ENCODE measurements around the gene HOMEZ. TPM values are rescaled to one million over a fixed set of nuclear protein-coding genes. Genes with fewer than 3 reads are reported as not detected.
"Not testable (repeated sequence)": the region's sequence is repeated elsewhere in the genome, so short reads cannot be mapped to it uniquely, and the experiment has no call there.

HOMEZ gene, protein sequence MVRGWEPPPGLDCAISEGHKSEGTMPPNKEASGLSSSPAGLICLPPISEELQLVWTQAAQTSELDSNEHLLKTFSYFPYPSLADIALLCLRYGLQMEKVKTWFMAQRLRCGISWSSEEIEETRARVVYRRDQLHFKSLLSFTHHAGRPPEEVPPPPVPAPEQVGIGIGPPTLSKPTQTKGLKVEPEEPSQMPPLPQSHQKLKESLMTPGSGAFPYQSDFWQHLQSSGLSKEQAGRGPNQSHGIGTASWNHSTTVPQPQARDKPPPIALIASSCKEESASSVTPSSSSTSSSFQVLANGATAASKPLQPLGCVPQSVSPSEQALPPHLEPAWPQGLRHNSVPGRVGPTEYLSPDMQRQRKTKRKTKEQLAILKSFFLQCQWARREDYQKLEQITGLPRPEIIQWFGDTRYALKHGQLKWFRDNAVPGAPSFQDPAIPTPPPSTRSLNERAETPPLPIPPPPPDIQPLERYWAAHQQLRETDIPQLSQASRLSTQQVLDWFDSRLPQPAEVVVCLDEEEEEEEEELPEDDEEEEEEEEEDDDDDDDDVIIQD
- 10.3 and 10.9 TPM in 2 replicates for total RNA-seq

DNA sequence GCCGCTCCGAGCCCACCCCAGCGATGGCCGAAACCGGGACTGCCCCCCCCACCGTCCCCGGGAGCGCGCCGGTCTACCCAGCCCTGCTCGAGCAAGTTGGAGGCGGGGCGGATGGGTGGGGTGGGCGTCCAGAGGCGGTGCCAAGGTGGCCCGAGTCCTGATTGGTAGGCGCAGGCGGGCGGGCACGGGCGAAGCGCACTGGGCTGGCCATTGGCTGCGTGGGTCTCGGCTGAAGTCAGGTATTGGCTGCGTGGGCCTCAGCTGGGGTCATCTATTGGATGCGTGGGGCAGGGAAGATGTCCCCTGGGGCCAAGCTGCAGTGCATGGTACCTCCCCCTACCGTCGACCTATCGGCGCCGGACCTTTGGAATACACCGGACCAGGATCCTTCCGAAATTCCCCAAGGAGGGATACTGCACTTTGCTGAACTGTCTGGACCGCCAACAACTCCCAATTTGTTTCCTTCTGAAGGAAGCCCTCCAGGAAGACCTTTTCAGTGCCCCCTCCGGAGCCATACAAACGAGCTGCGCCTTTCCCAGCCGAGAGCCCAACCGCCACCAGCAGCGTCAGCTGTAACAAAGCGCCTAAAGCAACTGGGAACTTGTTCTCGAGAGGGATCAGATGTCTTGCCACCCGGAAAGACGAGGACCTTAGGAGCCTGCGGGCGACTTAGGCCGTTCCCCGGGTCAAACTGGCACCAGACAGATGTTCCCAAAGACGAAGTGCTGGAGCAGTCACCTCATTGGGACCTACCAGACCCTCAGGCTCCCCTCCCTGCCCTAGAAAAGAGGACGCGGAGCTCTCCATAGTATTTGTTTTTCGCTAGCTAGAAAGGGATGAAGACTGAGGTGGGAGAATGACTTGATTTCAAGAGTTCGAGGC is at the start of gene HOMEZ:
Gene HOMEZ, minus strand, starts transcription at position 113 of the 882 bp plus-strand sequence. CDS start 180 bp downstream, outside the sequence.
- intact Hi-C loops (cut with micrococcal nuclease), result loop anchor here (1.0 to 2.0 kb wide), 5 partner anchors 9 to 367 kb away; partner anchors contain the start of genes PABPN1 and RBM23

DNA sequence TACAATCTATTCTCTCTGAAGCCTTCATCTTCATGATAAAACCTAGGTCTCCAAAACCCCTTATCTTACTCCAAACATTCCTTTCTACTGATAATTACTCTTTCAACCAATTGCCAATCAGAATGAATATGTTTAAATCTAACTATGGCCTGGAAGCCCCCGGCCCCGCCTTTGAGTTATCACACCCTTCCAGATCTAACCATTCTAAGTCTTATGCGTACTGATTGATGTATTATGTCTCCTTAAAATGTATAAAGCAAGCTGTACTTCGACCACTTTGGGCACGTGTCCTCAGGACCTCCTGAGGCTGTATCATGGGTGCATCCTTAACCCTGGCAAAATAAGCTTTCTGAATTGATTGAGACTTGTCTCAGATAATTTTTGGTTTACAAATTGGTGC is 49.7 kb upstream of the HOMEZ start:
- intact Hi-C loops (cut with micrococcal nuclease), result no loop called here

DNA sequence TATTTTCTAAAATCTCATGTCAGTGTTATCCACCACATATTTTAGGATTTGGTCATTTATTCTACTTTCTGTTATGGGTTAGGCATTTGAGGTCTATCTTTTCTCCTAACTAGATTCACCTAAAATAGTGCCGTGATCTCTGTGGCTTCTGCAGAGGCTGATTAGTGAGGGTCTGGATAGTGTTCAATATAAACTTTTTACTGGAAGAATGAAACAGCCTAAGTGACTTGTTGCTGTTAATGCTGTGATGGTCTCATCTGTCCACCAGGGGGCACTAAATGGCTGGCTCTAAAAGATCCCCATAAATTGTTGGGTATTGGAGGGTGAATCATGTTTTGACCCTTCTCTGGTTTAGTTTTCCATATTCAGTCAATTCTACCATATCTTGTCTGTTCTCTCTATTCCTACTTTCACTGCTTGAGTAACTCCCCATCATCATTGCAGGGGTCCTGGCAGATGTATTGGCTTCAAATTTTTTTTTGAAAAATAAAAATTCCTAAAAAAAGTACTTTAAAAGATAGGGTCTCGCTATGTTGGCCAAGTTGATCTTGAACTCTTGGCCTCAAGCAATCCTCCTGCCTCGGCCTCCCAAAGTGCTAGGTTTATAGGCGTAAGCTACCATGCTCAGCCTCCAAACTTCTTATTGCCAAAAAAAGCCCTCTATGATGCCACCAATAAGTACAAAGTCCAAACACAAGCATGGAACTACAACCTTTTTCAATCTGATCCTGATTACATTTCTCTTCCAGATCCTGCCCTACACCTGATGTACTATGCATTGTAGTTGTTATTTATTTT is 42.2 kb upstream of the HOMEZ start:
- intact Hi-C loops (cut with micrococcal nuclease), result loop anchor here (1.0 kb wide), 1 partner anchor 52 kb away; no protein-coding TSS in a partner anchor

DNA sequence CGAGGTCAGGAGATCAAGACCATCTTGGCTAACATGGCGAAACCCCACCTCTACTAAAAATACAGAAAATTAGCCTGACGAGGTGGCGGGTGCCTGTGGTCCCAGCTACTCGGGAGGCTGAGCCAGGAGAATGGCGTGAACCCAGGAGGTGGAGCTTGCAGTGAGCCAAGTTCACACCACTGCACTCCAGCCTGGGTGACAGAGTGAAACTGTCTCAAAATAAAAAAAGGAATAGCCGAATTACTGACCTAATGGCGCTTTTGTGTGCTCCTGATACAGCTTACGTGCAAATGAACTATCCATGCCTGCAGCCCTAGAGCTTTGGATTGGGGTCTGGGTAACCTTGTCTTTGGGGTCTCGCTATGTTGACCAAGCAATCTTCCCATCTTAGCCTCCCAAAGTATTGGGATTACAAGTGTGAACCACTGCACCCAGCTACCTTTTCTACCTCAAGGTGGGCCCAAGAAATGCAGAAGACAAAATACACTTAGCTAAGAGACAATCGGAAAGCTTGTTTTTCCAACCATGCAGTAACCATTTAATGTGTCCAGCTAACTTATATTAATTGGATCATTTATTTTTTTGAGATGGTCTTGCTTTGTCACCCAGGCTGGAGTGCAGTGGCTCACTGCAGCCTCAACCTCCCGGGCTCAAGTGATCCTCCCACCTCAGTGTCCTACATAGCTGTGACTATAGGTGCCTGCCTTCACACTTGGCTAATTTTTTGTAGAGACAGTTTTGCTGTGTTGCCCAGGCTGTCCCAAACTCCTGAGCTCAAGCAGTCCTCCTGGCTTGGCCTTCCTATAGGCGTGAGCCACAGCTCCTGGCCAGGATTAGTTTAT is 40.8 kb upstream of the HOMEZ start:
- intact Hi-C loops (cut with micrococcal nuclease), result no loop called here

DNA sequence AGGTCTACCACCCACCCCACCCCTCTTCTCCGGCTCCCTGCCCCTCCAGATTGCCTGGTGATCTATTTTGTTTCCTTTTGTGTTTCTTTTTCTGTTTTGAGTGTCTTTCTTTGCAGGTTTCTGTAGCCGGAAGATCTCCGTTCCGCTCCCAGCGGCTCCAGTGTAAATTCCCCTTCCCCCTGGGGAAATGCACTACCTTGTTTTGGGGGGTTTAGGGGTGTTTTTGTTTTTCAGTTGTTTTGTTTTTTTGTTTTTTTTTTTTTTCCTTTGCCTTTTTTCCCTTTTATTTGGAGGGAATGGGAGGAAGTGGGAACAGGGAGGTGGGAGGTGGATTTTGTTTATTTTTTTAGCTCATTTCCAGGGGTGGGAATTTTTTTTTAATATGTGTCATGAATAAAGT is 39.8 kb upstream of the HOMEZ start:
- intact Hi-C loops (cut with micrococcal nuclease), result not testable (repeated sequence)

DNA sequence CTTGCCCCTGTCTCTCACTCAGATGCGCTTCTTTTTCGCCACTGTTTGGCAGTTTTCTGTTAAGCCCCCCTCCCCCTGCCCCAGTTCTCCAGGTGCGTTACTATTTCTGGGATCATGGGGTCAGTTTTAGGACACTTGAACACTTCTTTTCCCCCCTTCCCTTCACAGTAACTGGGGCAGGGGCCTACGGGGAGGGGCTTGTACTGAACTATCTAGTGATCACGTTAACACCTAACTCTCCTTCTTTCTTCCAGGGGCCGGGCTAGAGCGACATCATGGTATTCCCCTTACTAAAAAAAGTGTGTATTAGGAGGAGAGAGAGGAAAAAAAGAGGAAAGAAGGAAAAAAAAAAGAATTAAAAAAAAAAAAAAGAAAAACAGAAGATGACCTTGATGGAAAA is 39.1 kb upstream of the HOMEZ start:
- intact Hi-C loops (cut with micrococcal nuclease), result loop anchor here (5.0 kb wide), 1 partner anchor 242 kb away; the partner anchor contains the start of gene AP1G2

DNA sequence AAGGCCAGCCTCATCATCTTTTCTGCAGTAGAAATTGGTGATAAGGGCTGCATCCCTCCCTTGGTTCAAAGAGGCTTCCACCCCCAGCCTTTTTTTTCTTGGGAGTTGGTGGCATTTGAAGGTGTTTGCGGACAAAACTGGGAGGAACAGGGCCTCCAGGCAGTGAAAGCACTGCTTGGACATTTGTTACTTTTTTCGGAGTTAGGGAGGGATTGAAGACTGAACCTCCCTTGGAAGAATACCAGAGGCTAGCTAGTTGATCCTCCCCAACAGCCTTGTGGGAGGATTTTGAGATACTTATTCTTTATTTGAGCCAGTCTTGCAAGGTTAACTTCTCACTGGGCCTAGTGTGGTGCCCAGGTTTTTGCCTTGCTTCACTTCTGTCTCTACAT is 38.5 kb upstream of the HOMEZ start:
- intact Hi-C loops (cut with micrococcal nuclease), result loop anchor here (5.0 kb wide), 1 partner anchor 243 kb away; the partner anchor contains the start of gene AP1G2

DNA sequence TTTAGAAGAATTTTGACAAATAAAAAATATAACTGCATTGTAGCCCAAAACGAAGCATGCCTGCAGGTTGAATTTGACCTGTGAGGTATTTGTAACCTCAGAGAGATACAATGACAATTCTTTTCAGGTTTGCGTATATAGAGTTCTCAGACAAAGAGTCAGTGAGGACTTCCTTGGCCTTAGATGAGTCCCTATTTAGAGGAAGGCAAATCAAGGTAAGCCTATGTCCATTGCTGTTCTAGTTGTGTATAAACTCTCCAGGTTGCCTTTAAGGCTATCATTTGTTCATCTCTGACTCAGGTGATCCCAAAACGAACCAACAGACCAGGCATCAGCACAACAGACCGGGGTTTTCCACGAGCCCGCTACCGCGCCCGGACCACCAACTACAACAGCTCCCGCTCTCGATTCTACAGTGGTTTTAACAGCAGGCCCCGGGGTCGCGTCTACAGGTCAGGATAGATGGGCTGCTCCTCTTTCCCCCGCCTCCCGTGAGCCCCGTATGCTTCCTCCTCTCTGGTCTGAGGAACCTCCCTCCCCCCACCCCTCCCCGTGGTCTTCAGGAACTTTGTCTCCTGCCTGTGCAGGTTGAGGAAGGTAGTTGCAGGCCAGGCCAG is 38.0 kb upstream of the HOMEZ start:
- intact Hi-C loops (cut with micrococcal nuclease), result loop anchor here (5.0 kb wide), 1 partner anchor 243 kb away; the partner anchor contains the start of gene AP1G2

DNA sequence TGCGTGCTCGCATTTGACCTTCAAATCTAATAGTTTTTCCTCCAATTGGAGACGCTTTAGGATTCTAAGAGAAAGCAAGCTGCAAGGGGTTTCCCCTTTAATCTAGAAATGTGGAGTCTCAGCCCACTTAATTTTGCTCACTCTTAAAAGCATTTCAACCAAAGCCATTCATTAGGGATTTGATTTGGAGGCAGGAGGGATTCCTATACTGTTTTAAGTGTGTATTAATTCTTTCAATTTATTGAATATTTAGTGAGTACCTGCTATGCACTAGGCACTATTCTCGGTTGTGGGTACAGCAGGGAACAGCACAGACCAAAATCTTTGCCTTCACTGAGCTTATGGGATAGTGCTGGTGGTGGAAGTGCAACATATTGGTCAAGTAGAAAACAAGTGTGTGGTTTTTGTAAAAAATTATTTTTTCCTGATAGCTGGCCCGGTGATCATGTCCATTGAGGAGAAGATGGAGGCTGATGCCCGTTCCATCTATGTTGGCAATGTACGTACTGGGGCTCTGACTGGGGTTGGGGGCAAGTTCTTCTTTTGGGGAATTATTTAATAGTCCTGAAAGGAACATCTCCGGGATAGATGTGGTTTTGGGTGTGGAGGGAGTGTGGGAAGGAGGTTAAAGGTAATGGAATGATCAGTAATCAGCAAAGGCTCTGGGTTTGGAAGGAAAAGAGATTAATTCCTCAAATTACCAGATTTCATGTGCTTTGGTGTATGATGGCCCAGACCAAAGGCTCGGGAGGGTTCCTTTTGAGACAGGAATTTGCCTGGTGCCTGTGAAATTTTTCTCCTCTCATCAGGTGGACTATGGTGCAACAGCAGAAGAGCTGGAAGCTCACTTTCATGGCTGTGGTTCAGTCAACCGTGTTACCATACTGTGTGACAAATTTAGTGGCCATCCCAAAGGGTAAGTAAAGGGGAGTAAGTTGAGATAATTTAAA is 36.9 kb upstream of the HOMEZ start:
- intact Hi-C loops (cut with micrococcal nuclease), result loop anchor here (5.0 kb wide), 1 partner anchor 244 kb away; the partner anchor contains the start of gene AP1G2

DNA sequence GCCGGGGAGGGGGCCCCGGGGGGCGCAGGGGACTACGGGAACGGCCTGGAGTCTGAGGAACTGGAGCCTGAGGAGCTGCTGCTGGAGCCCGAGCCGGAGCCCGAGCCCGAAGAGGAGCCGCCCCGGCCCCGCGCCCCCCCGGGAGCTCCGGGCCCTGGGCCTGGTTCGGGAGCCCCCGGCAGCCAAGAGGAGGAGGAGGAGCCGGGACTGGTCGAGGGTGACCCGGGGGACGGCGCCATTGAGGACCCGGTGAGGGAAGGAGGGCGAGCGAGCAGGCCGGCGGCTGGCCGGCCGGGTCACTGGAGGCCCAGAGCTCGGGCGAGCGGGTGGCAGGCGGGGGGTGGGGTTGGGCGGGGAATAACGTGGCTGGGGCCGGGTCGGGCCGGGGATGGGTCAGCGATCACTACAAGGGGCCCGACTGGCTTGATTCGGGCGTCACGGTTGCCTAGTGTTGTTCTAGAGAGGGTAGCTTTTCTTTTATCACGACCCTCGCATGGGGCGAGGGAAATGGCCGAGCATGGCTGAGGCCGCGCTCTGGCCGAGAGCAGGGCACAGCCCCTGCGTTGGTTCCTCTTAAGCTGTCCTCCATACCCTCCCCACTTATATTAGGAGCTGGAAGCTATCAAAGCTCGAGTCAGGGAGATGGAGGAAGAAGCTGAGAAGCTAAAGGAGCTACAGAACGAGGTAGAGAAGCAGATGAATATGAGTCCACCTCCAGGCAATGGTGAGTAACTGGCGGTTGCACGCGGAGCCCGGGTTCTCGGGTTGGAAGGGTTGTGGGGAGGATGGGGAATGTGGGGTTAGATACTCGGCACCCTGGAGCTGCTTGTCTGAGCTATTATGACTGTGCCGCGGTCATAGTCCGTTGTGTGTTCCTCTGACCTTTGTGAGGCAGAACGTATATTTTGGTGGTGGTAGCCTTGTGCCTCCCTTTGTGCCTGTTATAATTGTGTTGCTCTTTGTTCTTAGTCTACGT is 35.9 kb upstream of the HOMEZ start:
- intact Hi-C loops (cut with micrococcal nuclease), result loop anchor here (1.0 to 5.0 kb wide), 7 partner anchors 21 to 393 kb away; partner anchors contain the start of genes ACIN1, AP1G2, C14orf119 and HOMEZ

DNA sequence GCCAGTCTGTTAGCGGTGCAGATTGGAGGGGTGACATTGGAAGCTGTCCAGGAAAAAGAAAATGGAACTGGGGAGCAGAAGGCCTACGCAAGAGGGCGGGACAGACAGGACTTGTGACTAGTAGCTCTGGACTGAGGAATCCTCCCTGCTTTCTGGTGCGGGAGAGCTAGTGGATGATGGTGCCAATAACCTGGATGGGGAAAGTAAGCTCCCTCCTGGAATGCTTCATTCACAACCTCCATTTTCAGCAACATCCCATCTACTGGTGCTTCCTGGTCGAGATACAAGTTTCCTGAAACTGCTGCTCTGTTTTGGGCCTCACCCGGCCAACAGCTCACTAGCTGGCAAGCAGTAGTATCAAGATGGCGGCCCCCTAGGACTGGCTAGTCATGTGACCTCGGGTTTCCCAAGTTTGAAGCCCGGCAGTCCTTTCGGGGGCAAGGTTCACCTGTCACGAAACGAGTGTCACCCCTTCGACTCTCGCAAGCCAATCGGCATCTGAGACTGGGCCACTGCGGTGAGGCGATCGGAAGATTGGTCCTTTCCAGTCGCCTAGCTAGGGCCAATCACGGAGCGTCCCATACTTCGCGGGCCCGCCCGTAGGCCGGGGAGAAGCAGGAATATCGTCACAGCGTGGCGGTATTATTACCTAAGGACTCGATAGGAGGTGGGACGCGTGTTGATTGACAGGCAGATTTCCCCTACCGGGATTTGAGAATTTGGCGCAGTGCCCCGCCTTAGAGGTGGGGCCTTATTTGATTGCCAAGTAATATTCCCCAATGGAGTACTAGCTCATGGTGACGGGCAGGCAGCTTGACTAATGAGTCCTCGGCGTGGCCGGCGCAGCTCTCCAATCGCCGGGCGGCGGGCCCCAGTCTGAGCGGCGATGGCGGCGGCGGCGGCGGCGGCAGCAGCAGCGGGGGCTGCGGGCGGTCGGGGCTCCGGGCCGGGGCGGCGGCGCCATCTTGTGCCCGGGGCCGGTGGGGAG is 34.9 kb upstream of the HOMEZ start, which contains the start of gene PABPN1:
Gene PABPN1, plus strand, starts transcription at position 874 of the 988 bp plus-strand sequence. Its CDS starts 13 bp downstream, at position 887.
- intact Hi-C loops (cut with micrococcal nuclease), result loop anchor here (1.0 to 5.0 kb wide), 7 partner anchors 20 to 392 kb away; partner anchors contain the start of genes ACIN1, AP1G2, C14orf119 and HOMEZ

DNA sequence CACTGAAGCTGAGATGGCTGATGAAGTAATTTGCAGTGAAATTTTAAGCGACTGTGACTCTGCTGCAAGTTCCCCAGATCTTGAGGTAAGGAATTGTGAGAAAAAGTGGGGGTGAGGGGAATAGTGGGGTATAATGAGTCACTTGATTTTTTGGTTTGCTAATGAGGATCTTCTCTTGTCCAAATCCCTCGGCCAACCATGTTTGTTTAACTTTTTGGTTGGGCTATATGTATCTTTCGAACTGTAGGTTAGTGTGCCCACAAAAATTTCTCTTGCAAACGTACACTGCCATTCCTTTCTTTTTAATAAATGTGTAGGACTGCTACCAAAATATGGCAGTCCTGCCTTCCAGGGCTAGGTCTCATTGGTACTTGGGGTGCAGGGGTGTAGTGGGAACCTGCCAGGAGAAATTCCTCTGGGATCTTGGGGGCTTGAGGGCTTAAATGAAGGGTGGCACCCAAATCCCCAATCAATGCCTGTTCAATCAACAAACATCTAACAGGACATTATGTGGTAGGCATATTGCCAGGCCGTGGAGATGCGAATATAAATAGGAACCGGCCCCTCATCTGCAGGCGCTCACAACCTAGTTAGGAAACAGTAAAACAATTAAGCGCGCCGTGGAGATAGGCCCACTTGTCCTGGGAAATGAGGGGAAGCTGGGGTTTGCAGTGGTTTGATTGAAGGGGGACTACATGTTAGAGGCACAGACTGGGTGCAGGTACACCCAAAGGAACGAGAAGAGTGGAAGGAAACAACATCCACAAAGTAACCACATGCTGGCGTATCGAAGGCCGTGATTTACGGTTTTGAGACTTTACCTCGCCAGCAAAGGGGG is 34.0 kb upstream of the HOMEZ start:
- intact Hi-C loops (cut with micrococcal nuclease), result loop anchor here (5.0 kb wide), 1 partner anchor 247 kb away; the partner anchor contains the start of gene AP1G2

DNA sequence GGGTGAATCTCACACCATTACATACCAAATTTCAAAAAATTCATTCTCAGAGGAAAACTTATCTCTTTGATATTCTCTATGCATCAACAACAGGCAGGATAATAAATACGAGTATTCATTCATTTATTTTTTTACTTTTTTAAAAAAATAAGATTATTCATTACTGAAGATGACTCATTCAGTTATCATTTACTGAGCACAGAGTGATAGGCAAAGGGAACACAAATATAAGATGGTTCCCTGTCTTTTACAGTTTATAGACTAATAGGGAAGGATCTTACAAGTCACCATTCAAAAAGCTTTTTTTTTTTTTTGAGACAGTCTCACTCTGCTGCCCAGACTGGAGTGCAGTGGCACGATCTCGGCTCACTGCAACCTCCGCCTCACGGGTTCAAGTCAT is 30.4 kb upstream of the HOMEZ start:
- intact Hi-C loops (cut with micrococcal nuclease), result no loop called here

DNA sequence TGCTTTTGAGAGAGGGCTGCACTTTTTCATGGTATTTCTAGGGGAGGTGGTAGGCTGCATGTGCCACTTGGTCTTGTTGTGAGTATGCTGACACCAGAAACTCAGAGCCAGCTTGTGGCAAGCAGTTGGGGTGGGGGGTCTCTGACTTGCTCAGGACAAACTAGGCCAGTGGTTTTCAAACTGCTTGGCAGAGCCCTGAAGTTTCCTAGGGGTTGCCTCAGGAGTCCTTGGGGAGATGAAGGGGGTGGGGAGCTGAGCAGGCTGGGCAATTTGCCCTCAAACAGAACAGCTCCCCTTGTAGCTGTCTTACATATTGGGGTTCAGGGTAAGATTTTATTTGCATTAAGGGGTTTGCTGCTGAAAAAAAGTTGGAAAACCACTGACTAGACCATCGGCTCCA is 24.6 kb upstream of the HOMEZ start:
- intact Hi-C loops (cut with micrococcal nuclease), result no loop called here

All from T-helper 2 cell treated with Interferon-gamma antibody and Interleukin-4, amounts not matched to agents 100 ng/mL and 5 ng/mL, for 36 hours (primary cell).